H1 (cell line): ENCODE data around the gene JAM2. TPM values are rescaled to one million over a fixed set of nuclear protein-coding genes. Genes with fewer than 3 reads are reported as not detected.

Experiments
- CTCF ChIA-PET: fragments of 300-600 bp; sonication (Branson Sonifier 250); formaldehyde crosslinking; loops from one replicate; lab custom pipeline; 2021; ENCODE audit not compliant: partially characterized antibody; lab: Charles Lee
- POLR2A ChIA-PET: fragments of 300-600 bp; sonication (Branson Sonifier 250); formaldehyde crosslinking; loops from one replicate; lab custom pipeline; 2021; ENCODE audit warnings: inconsistent platforms; ENCODE audit not compliant: partially characterized antibody; lab: Charles Lee
- DNase-seq, 2 experiments: peaks; one replicate each; pipeline versions ENCODE4 v3.0.0 to v3.0.0-alpha.2; 2010 to 2022; ENCODE audit warnings: low spot score in 2 of 2, low read depth in 1 of 2, mixed read lengths in 1 of 2
- FAIRE-seq: peaks from 2 replicates; lab custom pipeline; 2011; peaks lifted over from hg19 to GRCh38; lab: Jason Lieb, UNC
- H2AFZ ChIP-seq: 2 replicates; pipeline ENCODE4 v1.8.1; 2012; ENCODE audit warnings: low read length, inconsistent platforms
- H2AK5ac ChIP-seq: 2 replicates; pipeline ENCODE4 v1.6.1; 2013; ENCODE audit warnings: low read depth, low read length
- H2BK120ac ChIP-seq: replicated peaks from 2 replicates; pipeline ENCODE3; 2013; ENCODE audit warnings: low read depth, low read length, inconsistent platforms
- H2BK12ac ChIP-seq: 2 replicates; pipeline ENCODE4 v1.6.1; 2013; ENCODE audit warnings: low read depth, low read length
- H2BK15ac ChIP-seq: 2 replicates; pipeline ENCODE4 v1.6.1; 2013; ENCODE audit warnings: low read length
- H2BK20ac ChIP-seq: 2 replicates; pipeline ENCODE4 v1.6.1; 2013; ENCODE audit warnings: low read length
- H2BK5ac ChIP-seq: 2 replicates; pipeline ENCODE4 v1.6.1; 2013; ENCODE audit warnings: low read depth, low read length
- H3K14ac ChIP-seq: 2 replicates; pipeline ENCODE4 v1.6.1; 2013; ENCODE audit warnings: inconsistent platforms; ENCODE audit not compliant: insufficient read length
- H3K18ac ChIP-seq: 2 replicates; pipeline ENCODE4 v1.6.1; 2013; ENCODE audit warnings: low read length; ENCODE audit errors: extremely low read depth
- H3K23ac ChIP-seq: 2 replicates; pipeline ENCODE4 v1.6.1; 2013; ENCODE audit warnings: inconsistent platforms; ENCODE audit not compliant: insufficient read length
- H3K23me2 ChIP-seq: 2 replicates; pipeline ENCODE4 v1.6.1; 2013; ENCODE audit warnings: low read depth, low read length
- H3K27ac ChIP-seq: 2 replicates; pipeline ENCODE4 v1.6.1; 2011; ENCODE audit warnings: low read depth, low read length, inconsistent platforms
- H3K27me3 ChIP-seq, 4 experiments: replicated peaks in 1 of 4; 1 replicate in 1 of 4; 2 replicates in 3 of 4; pipeline versions ENCODE4 v1.6.1 to v1.8.1; 2011 to 2013; ENCODE audit warnings: low read length in 3 of 4, mild to moderate bottlenecking in 3 of 4, inconsistent platforms in 2 of 4, mixed read lengths in 2 of 4, moderate library complexity in 1 of 4; ENCODE audit not compliant: control insufficient read depth in 3 of 4, insufficient read depth in 3 of 4; ENCODE audit errors: extremely low read depth in 1 of 4
- H3K36me3 ChIP-seq, 4 experiments: 2 replicates each; pipeline versions ENCODE4 v1.6.1 to v1.8.1; 2011 to 2013; ENCODE audit warnings: mild to moderate bottlenecking in 4 of 4, low read length in 3 of 4, moderate library complexity in 2 of 4, control low read depth in 1 of 4, inconsistent platforms in 1 of 4; ENCODE audit not compliant: insufficient read depth in 4 of 4, control insufficient read depth in 2 of 4
- H3K4ac ChIP-seq: replicated peaks from 2 replicates; pipeline ENCODE3; 2013; ENCODE audit warnings: low read length, low read depth, mixed read lengths, inconsistent platforms; ENCODE audit not compliant: insufficient read length
- H3K4me1 ChIP-seq, 4 experiments: replicated peaks in 1 of 4; 1 replicate in 1 of 4; 2 replicates in 3 of 4; pipeline versions ENCODE4 v1.6.1 to v1.8.1; 2011 to 2013; ENCODE audit warnings: low read length in 3 of 4, inconsistent platforms in 2 of 4, mixed read lengths in 1 of 4; ENCODE audit not compliant: insufficient read depth in 4 of 4, control insufficient read depth in 3 of 4
- H3K4me2 ChIP-seq, 2 experiments: 2 replicates each; pipeline versions ENCODE4 v1.6.1 to v1.8.1; 2011 to 2013; ENCODE audit warnings: low read depth in 2 of 2, low read length in 2 of 2, control low read depth in 1 of 2, inconsistent platforms in 1 of 2, mild to moderate bottlenecking in 1 of 2; ENCODE audit not compliant: insufficient read depth in 1 of 2
- H3K4me3 ChIP-seq, 4 experiments: fragments of 200-600, 300-600 bp in 1 of 4; sonication (generic), shearing (Covaris generic), sonication (Bioruptor Twin) in 1 of 4; 2 replicates each; pipeline versions ENCODE4 v1.5.1 to v1.8.1; 2011 to 2016; ENCODE audit warnings: low read length in 4 of 4, low read depth in 3 of 4, control low read depth in 2 of 4, inconsistent platforms in 2 of 4, mild to moderate bottlenecking in 2 of 4, mixed read lengths in 1 of 4, moderate library complexity in 1 of 4; ENCODE audit not compliant: insufficient read depth in 2 of 4; ENCODE audit errors: extremely low read depth in 1 of 4
- H3K56ac ChIP-seq: replicated peaks from 2 replicates; pipeline ENCODE3; 2013; ENCODE audit warnings: low read depth, mild to moderate bottlenecking, mixed read lengths, low read length, inconsistent platforms; ENCODE audit not compliant: insufficient read length
- H3K79me1 ChIP-seq: 2 replicates; pipeline ENCODE4 v1.6.1; 2013; ENCODE audit warnings: low read depth, low read length, control low read depth
- H3K79me2 ChIP-seq, 2 experiments: 2 replicates each; pipeline versions ENCODE4 v1.6.1 to v1.8.1; 2012 to 2013; ENCODE audit warnings: low read length in 2 of 2, mild to moderate bottlenecking in 2 of 2, inconsistent platforms in 1 of 2; ENCODE audit not compliant: insufficient read depth in 2 of 2, control insufficient read depth in 1 of 2
- H3K9ac ChIP-seq, 4 experiments: replicated peaks in 1 of 4; 1 replicate in 1 of 4; 2 replicates in 3 of 4; pipeline versions ENCODE4 v1.6.1 to v1.8.1; 2011 to 2013; ENCODE audit warnings: low read depth in 3 of 4, low read length in 3 of 4, control low read depth in 2 of 4, mild to moderate bottlenecking in 2 of 4, moderate library complexity in 2 of 4, inconsistent platforms in 1 of 4; ENCODE audit errors: extremely low read depth in 1 of 4
- H3K9me3 ChIP-seq, 2 experiments: 2 replicates each; pipeline versions ENCODE4 v1.6.1 to v1.8.1; 2012 to 2013; ENCODE audit warnings: mild to moderate bottlenecking in 2 of 2, moderate library complexity in 2 of 2, control low read depth in 1 of 2, inconsistent platforms in 1 of 2, low read depth in 1 of 2, low read length in 1 of 2, mixed read lengths in 1 of 2; ENCODE audit not compliant: insufficient read depth in 2 of 2
- H4K20me1 ChIP-seq, 2 experiments: replicated peaks in 1 of 2; 2 replicates each; pipeline versions ENCODE3 to v1.8.1; 2011 to 2013; ENCODE audit warnings: inconsistent platforms in 2 of 2, low read length in 2 of 2, mild to moderate bottlenecking in 1 of 2; ENCODE audit not compliant: insufficient read depth in 2 of 2, control insufficient read depth in 1 of 2
- H4K5ac ChIP-seq: 2 replicates; pipeline ENCODE4 v1.6.1; 2013; ENCODE audit warnings: low read length, low read depth, mixed read lengths, inconsistent platforms; ENCODE audit not compliant: insufficient read length
- H4K8ac ChIP-seq: 2 replicates; pipeline ENCODE4 v1.8.0; 2013; ENCODE audit warnings: mild to moderate bottlenecking, moderate library complexity, low read length, inconsistent platforms; ENCODE audit not compliant: insufficient read depth; ENCODE audit errors: extremely low read depth
- H4K91ac ChIP-seq: replicated peaks from 2 replicates; pipeline ENCODE3; 2013; ENCODE audit warnings: low read length, mixed read lengths, inconsistent platforms; ENCODE audit not compliant: insufficient read length
- CHD2 ChIP-seq: IDR thresholded peaks from 2 replicates; pipeline ENCODE4 v1.6.1; 2012; ENCODE audit warnings: low read length, improper control_type of control experiment
- E2F6 ChIP-seq: IDR thresholded peaks from 2 replicates; pipeline ENCODE4 v1.6.1; 2012; ENCODE audit warnings: inconsistent platforms
- MAX ChIP-seq: IDR thresholded peaks from 2 replicates; pipeline ENCODE4 v1.6.1; 2012; ENCODE audit warnings: inconsistent platforms
- POLR2A ChIP-seq, 2 experiments: IDR thresholded peaks; 1 replicate in 1 of 2; 2 replicates in 1 of 2; pipeline ENCODE4 v1.6.1; 2011; ENCODE audit warnings: low read depth in 2 of 2, low read length in 2 of 2, mild to moderate bottlenecking in 2 of 2; ENCODE audit errors: control extremely low read depth in 1 of 2
- TAF1 ChIP-seq: IDR thresholded peaks from 2 replicates; pipeline ENCODE4 v1.6.1; 2011; ENCODE audit warnings: mild to moderate bottlenecking, low read depth, low read length
- YY1 ChIP-seq: IDR thresholded peaks from 2 replicates; pipeline ENCODE4 v1.6.1; 2011; ENCODE audit warnings: low read depth, mild to moderate bottlenecking, low read length
- WGBS, 2 experiments: shearing (Covaris generic) in 1 of 2; methylation state at CpG; one replicate each; pipeline versions ENCODE4 v1.1.6 to v1.1.7; 2013 to 2015; ENCODE audit warnings: low lambda C conversion rate in 2 of 2, mixed read lengths in 2 of 2, inconsistent platforms in 1 of 2, low coverage in 1 of 2, missing lambda C conversion rate in 1 of 2; ENCODE audit not compliant: insufficient replicate concordance in 2 of 2, insufficient coverage in 1 of 2, insufficient read length in 1 of 2; ENCODE audit errors: extremely low coverage in 1 of 2, missing lambda C conversion rate in 1 of 2; 5-methylcytosine and 5-hydroxymethylcytosine counted together
- polyA plus RNA-seq, 7 experiments: library from polyadenylated mRNA; depleted of rRNA in 3 of 7; stranded (reverse) in 5 of 7; unstranded in 2 of 7; fragments of >200 nt in 5 of 7; fragments of 200-250 nt in 2 of 7; gene quantifications; 1 replicate in 5 of 7; 2 replicates in 1 of 7; 4 replicates in 1 of 7; pipeline versions ENCODE4 v1.2.1 to v1.2.3, GENCODE V29; 2011 to 2013; ENCODE audit warnings: missing spikeins in 2 of 7, mixed read lengths in 2 of 7
- total RNA-seq: library from RNA; stranded (reverse); fragmentation: NEBNext Ultra II Directional; extraction: Animal tissue kit (Norgen Biotek cat#: 25700); gene quantifications from 2 replicates; pipeline ENCODE4 v1.2.1, GENCODE V29; 2021

JAM2 gene
- total and polyA plus RNA-seq, 2 of the 8 experiments (the other 6 are each of a cell fraction or from before 2014, with no cell fraction given) = 4.9 to 9.5 TPM

GRCh38 chr21:25640202-25640942 lies 1.3 kb downstream of the JAM2 start:
- Histone ChIP-seq H4K91ac (no peak overlapping the region), H3K14ac (no peak overlapping the region), H2AK5ac (no peak overlapping the region; the same call in 1 of the 2 replicates), H3K79me2 (no peaks in the 10 kb centered on the region), H3K36me3 (no peaks in the 10 kb centered on the region; a peak in 1 of 8 replicates), H3K9me3 (no peaks in the 10 kb centered on the region), H2BK15ac (no peak overlapping the region), H2BK12ac (peak overlapping the region; percentile 19; the same call in 1 of the 2 replicates), H3K56ac (peak overlapping the region; percentile 0), H3K27me3 (peaks cover 0 to 5% (median 2%) of the 10 kb centered on the region in 4 experiments; a peak in 3 of 7 replicates), H4K5ac (no peak overlapping the region)
- FAIRE-seq (no peak), DNase-seq (peak in 1 of 2 experiments; percentile 65)
- POLR2A ChIA-PET = interaction anchor here (0.6 kb wide), 1 partner anchor 218 kb away, joined by 3 read pairs; no protein-coding TSS in a partner anchor
- TF ChIP-seq E2F6 = peak; percentile 22; the same call in 1 of the 2 replicates
- TF ChIP-seq YY1 = no peak
- TF ChIP-seq POLR2A (IDR thresholded peaks at IDR 0.05; ENCODE audit: control extremely low read depth in 1 of 2, low read depth in 2 of 2, low read length in 2 of 2) = 0 out of 3 replicates have a peak, but pooled peaks of 1 of the 2 experiments have one; percentile 33
- no peak for TF ChIP-seq CHD2
- TF ChIP-seq TAF1 = peak; percentile 45; the same call in 1 of the 2 replicates
- peak; percentile 59; the same call in 1 of the 2 replicates for TF ChIP-seq MAX
- TF ChIP-seq, all 59 proteins: peak for 4
- Histone ChIP-seq H3K27ac (no peak overlapping the region), H3K79me1 (no peaks in the 10 kb centered on the region; the same call in 1 of the 2 replicates), H3K4me1 (peaks cover 0 to 3% (median under 1%) of the 10 kb centered on the region in 4 experiments; a peak in 3 of 7 replicates), H3K4me3 (peak overlapping the region; percentile 50 to 84 (median 76)), H4K20me1 (no peaks in the 10 kb centered on the region), H2BK20ac (no peak overlapping the region), H3K4me2 (peak overlapping the region; percentile 69 to 88), H3K9ac (peak overlapping the region in 3 of 4 experiments; percentile 6 to 54 (median 35); a peak in 6 of 7 replicates), H3K18ac (peak overlapping the region; percentile 35), H4K8ac (no peak overlapping the region; the same call in 1 of the 2 replicates), H3K4ac (no peak overlapping the region), H3K23ac (no peak overlapping the region), H2BK120ac (no peak overlapping the region), H3K23me2 (peaks cover 8% of the 10 kb centered on the region), H2AFZ (peak overlapping the region; percentile 97), H2BK5ac (no peak overlapping the region)
- CTCF ChIA-PET = interaction anchor here (0.7 to 1.1 kb wide), 2 partner anchors 32 to 146 kb away, joined by 3 read pairs; no protein-coding TSS in a partner anchor
- 13% methylated on average over 27 of the region's 27 CpGs; no CpG with 5 or more reads in 1 of the 2 experiments for WGBS, 2 experiments
